ENCODE measurements around the gene HSPD1.
A peak's percentile ranks its signal among the peaks of the same experiment; 100 is the strongest.

Gene HSPD1

GRCh38 chr2:197499594-197500502 is at the start of gene HSPD1, which contains the start of gene HSPE1:
HSPD1 (minus strand) TSS chr2:197499840; CDS start chr2:197498848, 992 bp downstream.
HSPE1 (plus strand) TSS chr2:197500379; CDS start chr2:197500437, 58 bp downstream.
- Histone ChIP-seq H3K4me1 (ENCODE audit: control insufficient read depth, insufficient read depth, low read length) (peaks cover 42% of the 10 kb centered on the region), H3K36me3 (ENCODE audit: control insufficient read depth, insufficient read depth, low read length, severe bottlenecking) (peaks cover 59% of the 10 kb centered on the region), H3K9ac (ENCODE audit: low read length) (peak within 1 kb of the TSS; percentile 99), H3K27me3 (replicated peaks; ENCODE audit: control insufficient read depth, insufficient read depth, low read length) (no peaks in the 10 kb centered on the region), H3K4me3 (ENCODE audit: low read length) (peak within 1 kb of the TSS; percentile 100), H3K9me3 (ENCODE audit: control insufficient read depth, low read length) (no peaks in the 10 kb centered on the region)
- peak; percentile 100 for DNase-seq (ENCODE audit: low read depth)

- Histone ChIP-seq H3K9ac (ENCODE audit: low read length) (no peak overlapping the region), H3K36me3 (ENCODE audit: control insufficient read depth, insufficient read depth, low read length, severe bottlenecking) (peaks cover 73% of the 10 kb centered on the region), H3K4me3 (ENCODE audit: low read length) (no peak overlapping the region), H3K27me3 (replicated peaks; ENCODE audit: control insufficient read depth, insufficient read depth, low read length) (no peaks in the 10 kb centered on the region), H3K4me1 (ENCODE audit: control insufficient read depth, insufficient read depth, low read length) (no peaks in the 10 kb centered on the region), H3K9me3 (ENCODE audit: control insufficient read depth, low read length) (no peaks in the 10 kb centered on the region)
- DNase-seq (ENCODE audit: low read depth): no peak
Measured at GRCh38 chr2:197548582-197548981, 48.9 kb upstream of the HSPD1 start.

- H3K36me3 ChIP-seq (ENCODE audit: control insufficient read depth, insufficient read depth, low read length, severe bottlenecking): peaks cover 73% of the 10 kb centered on the region
- no peaks in the 10 kb centered on the region for H3K27me3 ChIP-seq (replicated peaks; ENCODE audit: control insufficient read depth, insufficient read depth, low read length)
- no peaks in the 10 kb centered on the region for H3K9me3 ChIP-seq (ENCODE audit: control insufficient read depth, low read length)
- no peak overlapping the region for H3K9ac ChIP-seq (ENCODE audit: low read length)
- DNase-seq (ENCODE audit: low read depth): no peak
- H3K4me3 ChIP-seq (ENCODE audit: low read length): no peak overlapping the region
- no peaks in the 10 kb centered on the region for H3K4me1 ChIP-seq (ENCODE audit: control insufficient read depth, insufficient read depth, low read length)
Measured at GRCh38 chr2:197547163-197547900, 47.7 kb upstream of the HSPD1 start.

- no peak overlapping the region for H3K9ac ChIP-seq (ENCODE audit: low read length)
- H3K27me3 ChIP-seq (replicated peaks; ENCODE audit: control insufficient read depth, insufficient read depth, low read length): no peaks in the 10 kb centered on the region
- peaks cover 8% of the 10 kb centered on the region for H3K4me1 ChIP-seq (ENCODE audit: control insufficient read depth, insufficient read depth, low read length)
- no peak for DNase-seq (ENCODE audit: low read depth)
- peaks cover 68% of the 10 kb centered on the region for H3K36me3 ChIP-seq (ENCODE audit: control insufficient read depth, insufficient read depth, low read length, severe bottlenecking)
- no peaks in the 10 kb centered on the region for H3K9me3 ChIP-seq (ENCODE audit: control insufficient read depth, low read length)
- H3K4me3 ChIP-seq (ENCODE audit: low read length): no peak overlapping the region
Measured at GRCh38 chr2:197543206-197543605, 43.6 kb upstream of the HSPD1 start.

- peaks cover 9% of the 10 kb centered on the region for H3K4me1 ChIP-seq (ENCODE audit: control insufficient read depth, insufficient read depth, low read length)
- no peaks in the 10 kb centered on the region for H3K27me3 ChIP-seq (replicated peaks; ENCODE audit: control insufficient read depth, insufficient read depth, low read length)
- H3K9ac ChIP-seq (ENCODE audit: low read length): no peak overlapping the region
- no peak for DNase-seq (ENCODE audit: low read depth)
- peaks cover 79% of the 10 kb centered on the region for H3K36me3 ChIP-seq (ENCODE audit: control insufficient read depth, insufficient read depth, low read length, severe bottlenecking)
- no peak overlapping the region for H3K4me3 ChIP-seq (ENCODE audit: low read length)
- H3K9me3 ChIP-seq (ENCODE audit: control insufficient read depth, low read length): no peaks in the 10 kb centered on the region
Measured at GRCh38 chr2:197539734-197540133, 40.1 kb upstream of the HSPD1 start.

DNA sequence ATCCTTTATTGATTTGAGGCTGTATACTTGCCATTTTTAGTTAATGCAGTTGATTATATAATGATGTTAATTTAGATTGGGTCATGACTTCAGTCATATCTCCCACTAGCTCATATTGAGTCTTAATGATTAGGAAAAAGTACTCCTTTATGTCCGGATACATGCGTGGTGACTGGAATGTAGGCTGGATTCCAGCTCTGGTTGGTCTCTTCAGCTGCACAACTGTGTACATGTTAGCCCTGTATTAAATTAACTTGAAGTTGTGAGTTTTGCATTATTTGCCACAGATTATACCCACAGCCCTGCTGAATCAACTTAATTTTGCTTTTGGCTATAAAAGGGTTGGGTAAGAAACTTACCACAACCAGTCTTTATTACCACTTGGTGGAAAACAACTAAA is 38.8 kb upstream of the HSPD1 start:
- no peak for DNase-seq (ENCODE audit: low read depth)
- no peaks in the 10 kb centered on the region for H3K9me3 ChIP-seq (ENCODE audit: control insufficient read depth, low read length)
- no peak overlapping the region for H3K9ac ChIP-seq (ENCODE audit: low read length)
- peaks cover 14% of the 10 kb centered on the region for H3K4me1 ChIP-seq (ENCODE audit: control insufficient read depth, insufficient read depth, low read length)
- no peak overlapping the region for H3K4me3 ChIP-seq (ENCODE audit: low read length)
- H3K27me3 ChIP-seq (replicated peaks; ENCODE audit: control insufficient read depth, insufficient read depth, low read length): no peaks in the 10 kb centered on the region
- peaks cover 70% of the 10 kb centered on the region for H3K36me3 ChIP-seq (ENCODE audit: control insufficient read depth, insufficient read depth, low read length, severe bottlenecking)

GRCh38 chr2:197517150-197517549 is 17.5 kb upstream of the HSPD1 start:
- H3K36me3 ChIP-seq (ENCODE audit: control insufficient read depth, insufficient read depth, low read length, severe bottlenecking): no peaks in the 10 kb centered on the region

DNA sequence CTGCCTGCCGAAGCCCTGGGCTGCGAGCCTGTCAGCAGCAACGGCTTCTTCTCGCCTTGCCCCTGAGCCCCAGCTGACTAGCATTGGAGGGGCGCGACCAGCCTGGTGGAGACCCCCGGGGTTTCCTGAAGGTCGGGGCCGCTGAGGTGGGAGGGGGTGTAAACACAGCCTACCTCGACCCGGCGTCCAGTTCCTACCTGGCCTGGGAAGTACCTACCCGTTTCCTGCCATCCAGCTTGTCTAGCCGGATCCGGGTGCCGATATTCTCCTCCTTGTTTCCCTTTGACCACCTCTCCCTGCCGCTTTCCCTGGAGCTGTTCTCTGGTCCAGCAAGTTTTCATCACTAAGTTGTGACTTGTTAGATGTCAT is 16.7 kb upstream of the HSPD1 start:
- H3K27me3 ChIP-seq (replicated peaks; ENCODE audit: control insufficient read depth, insufficient read depth, low read length): no peaks in the 10 kb centered on the region
- H3K36me3 ChIP-seq (ENCODE audit: control insufficient read depth, insufficient read depth, low read length, severe bottlenecking): no peaks in the 10 kb centered on the region
- peaks cover 15% of the 10 kb centered on the region for H3K4me1 ChIP-seq (ENCODE audit: control insufficient read depth, insufficient read depth, low read length)
- H3K9ac ChIP-seq (ENCODE audit: low read length): peak overlapping the region; percentile 97
- peak overlapping the region; percentile 98 for H3K4me3 ChIP-seq (ENCODE audit: low read length)
- DNase-seq (ENCODE audit: low read depth): peak; percentile 60
- H3K9me3 ChIP-seq (ENCODE audit: control insufficient read depth, low read length): no peaks in the 10 kb centered on the region

More at GRCh38 chr2:197517150-197517549, 17.5 kb upstream of the HSPD1 start:
- Histone ChIP-seq H3K9ac (ENCODE audit: low read length) (peak overlapping the region; percentile 97), H3K9me3 (ENCODE audit: control insufficient read depth, low read length) (no peaks in the 10 kb centered on the region), H3K4me1 (ENCODE audit: control insufficient read depth, insufficient read depth, low read length) (peaks cover 15% of the 10 kb centered on the region), H3K27me3 (replicated peaks; ENCODE audit: control insufficient read depth, insufficient read depth, low read length) (no peaks in the 10 kb centered on the region), H3K4me3 (ENCODE audit: low read length) (peak overlapping the region; percentile 98)
- DNase-seq (ENCODE audit: low read depth): peak; percentile 20

DNA sequence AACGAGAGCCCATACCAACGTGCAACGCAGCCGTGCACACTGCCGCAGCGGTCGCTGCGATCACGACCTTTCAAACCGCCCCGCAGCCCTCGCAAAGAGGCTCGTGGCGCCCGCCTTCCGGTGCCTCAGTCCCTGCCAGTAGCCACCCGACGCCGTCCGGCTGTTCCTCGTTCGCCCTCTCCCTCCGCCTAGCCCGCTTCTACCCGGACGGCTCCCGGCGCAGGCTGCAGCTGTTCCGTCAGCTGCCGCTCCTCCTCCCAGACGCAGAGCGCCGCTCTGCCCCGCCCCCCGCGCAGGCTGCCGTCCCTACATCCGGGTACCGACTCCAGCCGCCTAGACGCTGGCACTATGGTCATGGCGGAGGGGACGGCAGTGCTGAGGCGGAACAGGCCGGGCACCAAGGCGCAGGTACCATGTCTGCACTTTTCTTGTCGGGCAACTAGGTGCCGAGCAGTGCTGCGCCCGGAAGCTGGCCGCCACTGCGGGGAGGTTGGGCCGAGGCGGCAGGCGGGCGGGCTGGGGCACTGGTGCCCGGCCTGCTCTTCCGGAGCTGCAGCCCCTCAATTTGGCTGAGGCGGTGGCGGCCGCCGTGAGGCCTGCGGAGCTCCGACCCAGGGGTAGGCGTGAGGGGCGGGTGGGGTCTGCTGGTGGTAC is 16.2 kb upstream of the HSPD1 start, which contains the start of gene MOB4:
Gene MOB4 (plus strand): TSS at position 328 of the 654 bp plus-strand sequence. CDS start 21 bp downstream, at position 349.
- Histone ChIP-seq H3K4me3 (ENCODE audit: low read length) (peak within 1 kb of the TSS; percentile 98), H3K36me3 (ENCODE audit: control insufficient read depth, insufficient read depth, low read length, severe bottlenecking) (no peaks in the 10 kb centered on the region), H3K4me1 (ENCODE audit: control insufficient read depth, insufficient read depth, low read length) (peaks cover 15% of the 10 kb centered on the region), H3K9me3 (ENCODE audit: control insufficient read depth, low read length) (no peaks in the 10 kb centered on the region), H3K9ac (ENCODE audit: low read length) (peak within 1 kb of the TSS; percentile 97), H3K27me3 (replicated peaks; ENCODE audit: control insufficient read depth, insufficient read depth, low read length) (no peaks in the 10 kb centered on the region)
- peak; percentile 98 for DNase-seq (ENCODE audit: low read depth)

GRCh38 chr2:197515315-197515738 is 15.7 kb upstream of the HSPD1 start:
- Histone ChIP-seq H3K4me3 (ENCODE audit: low read length) (peak overlapping the region; percentile 98), H3K27me3 (replicated peaks; ENCODE audit: control insufficient read depth, insufficient read depth, low read length) (no peaks in the 10 kb centered on the region), H3K9ac (ENCODE audit: low read length) (peak overlapping the region; percentile 97), H3K9me3 (ENCODE audit: control insufficient read depth, low read length) (no peaks in the 10 kb centered on the region), H3K36me3 (ENCODE audit: control insufficient read depth, insufficient read depth, low read length, severe bottlenecking) (no peaks in the 10 kb centered on the region), H3K4me1 (ENCODE audit: control insufficient read depth, insufficient read depth, low read length) (peaks cover 15% of the 10 kb centered on the region)
- peak; percentile 61 for DNase-seq (ENCODE audit: low read depth)

DNA sequence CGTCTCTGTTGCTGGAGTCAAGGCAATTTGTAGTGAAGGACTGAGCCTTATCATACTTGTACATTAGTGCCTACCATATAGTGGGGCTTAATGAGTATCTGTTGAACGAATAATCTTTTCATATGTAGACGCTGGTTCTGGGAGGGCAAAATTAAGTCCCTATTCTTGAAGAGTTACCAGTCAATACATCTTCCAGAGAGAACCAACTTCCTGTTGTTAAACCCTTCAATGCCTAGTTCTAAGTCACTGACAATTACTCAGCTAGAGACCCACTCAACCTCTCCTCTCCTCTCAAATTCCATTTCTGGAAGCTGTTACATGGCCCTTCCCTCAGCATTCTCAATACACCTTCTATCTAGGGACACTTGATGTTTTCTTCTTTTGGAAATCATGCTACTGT is 15.1 kb upstream of the HSPD1 start:
- no peaks in the 10 kb centered on the region for H3K27me3 ChIP-seq (replicated peaks; ENCODE audit: control insufficient read depth, insufficient read depth, low read length)
- peak overlapping the region; percentile 97 for H3K9ac ChIP-seq (ENCODE audit: low read length)
- H3K9me3 ChIP-seq (ENCODE audit: control insufficient read depth, low read length): no peaks in the 10 kb centered on the region
- DNase-seq (ENCODE audit: low read depth): peak; percentile 9
- H3K4me3 ChIP-seq (ENCODE audit: low read length): peak overlapping the region; percentile 98
- H3K36me3 ChIP-seq (ENCODE audit: control insufficient read depth, insufficient read depth, low read length, severe bottlenecking): no peaks in the 10 kb centered on the region
- peaks cover 15% of the 10 kb centered on the region for H3K4me1 ChIP-seq (ENCODE audit: control insufficient read depth, insufficient read depth, low read length)

All from adipocyte (in vitro differentiated cells).